ENCODE measurements around the gene FGFBP2.

- TF ChIP-seq REST (IDR thresholded peaks at IDR 0.05; ENCODE audit: insufficient replicate concordance, low read depth) (no peak), CTCF (IDR thresholded peaks at IDR 0.05; ENCODE audit: insufficient read depth, low read length) (no peak), POLR2AphosphoS5 (IDR thresholded peaks at IDR 0.05; ENCODE audit: low read depth) (no peak), GABPA (IDR thresholded peaks at IDR 0.05; ENCODE audit: low read depth) (no peak)
Measured at GRCh38 chr4:15912961-15913630, 49.9 kb downstream of the FGFBP2 start.

All from HL-60 (cell line).